ENCODE data around the gene EFNB2.

DNA sequence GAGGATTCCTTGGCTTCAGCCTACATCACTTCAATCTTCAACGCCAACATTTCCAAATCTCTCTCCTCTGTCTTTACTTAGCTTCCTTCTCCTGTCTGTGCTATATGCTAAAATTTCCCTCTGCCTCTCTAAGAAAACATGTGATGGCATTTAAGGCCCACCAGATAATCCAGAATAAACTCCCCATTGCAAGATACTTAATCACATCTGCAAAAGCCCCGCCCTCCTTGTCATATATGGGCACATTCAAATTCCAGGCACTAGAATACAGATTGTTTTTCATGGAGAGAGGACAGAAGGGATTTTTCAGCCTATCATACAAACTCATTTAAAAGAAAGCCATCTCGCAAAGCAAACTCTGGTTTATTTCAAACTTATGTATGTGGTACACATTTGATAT is 16.3 kb upstream of the EFNB2 start:
- TF ChIP-seq, protein P1, sequence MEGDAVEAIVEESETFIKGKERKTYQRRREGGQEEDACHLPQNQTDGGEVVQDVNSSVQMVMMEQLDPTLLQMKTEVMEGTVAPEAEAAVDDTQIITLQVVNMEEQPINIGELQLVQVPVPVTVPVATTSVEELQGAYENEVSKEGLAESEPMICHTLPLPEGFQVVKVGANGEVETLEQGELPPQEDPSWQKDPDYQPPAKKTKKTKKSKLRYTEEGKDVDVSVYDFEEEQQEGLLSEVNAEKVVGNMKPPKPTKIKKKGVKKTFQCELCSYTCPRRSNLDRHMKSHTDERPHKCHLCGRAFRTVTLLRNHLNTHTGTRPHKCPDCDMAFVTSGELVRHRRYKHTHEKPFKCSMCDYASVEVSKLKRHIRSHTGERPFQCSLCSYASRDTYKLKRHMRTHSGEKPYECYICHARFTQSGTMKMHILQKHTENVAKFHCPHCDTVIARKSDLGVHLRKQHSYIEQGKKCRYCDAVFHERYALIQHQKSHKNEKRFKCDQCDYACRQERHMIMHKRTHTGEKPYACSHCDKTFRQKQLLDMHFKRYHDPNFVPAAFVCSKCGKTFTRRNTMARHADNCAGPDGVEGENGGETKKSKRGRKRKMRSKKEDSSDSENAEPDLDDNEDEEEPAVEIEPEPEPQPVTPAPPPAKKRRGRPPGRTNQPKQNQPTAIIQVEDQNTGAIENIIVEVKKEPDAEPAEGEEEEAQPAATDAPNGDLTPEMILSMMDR (IDR thresholded peaks at IDR 0.05): no peak
- TF ChIP-seq POLR2A (IDR thresholded peaks at IDR 0.05) (no peak), POLR2AphosphoS5 (IDR thresholded peaks at IDR 0.05) (no peak), EP300 (IDR thresholded peaks at IDR 0.05) (no peak)

All from sigmoid colon (tissue), 4 donors.